A673 (cell line): ENCODE results near the gene NHS. TPM values are rescaled to one million over a fixed set of nuclear protein-coding genes. Genes with fewer than 3 reads are reported as not detected.

Source experiments
- BruUV-seq: library from RNA; stranded (reverse); fragments of 400-500 nt; replicated peaks from 2 replicates; lab custom pipeline; 2021; lab: Mats Ljungman, UMichigan
- CTCF ChIA-PET: fragments of 300-600 bp; sonication (Branson Sonifier 250); formaldehyde crosslinking; loops from one replicate; lab custom pipeline; 2022; ENCODE audit warnings: antibody characterized with exemption; lab: Charles Lee
- POLR2A ChIA-PET: fragments of 300-600 bp; sonication (Branson Sonifier 250); formaldehyde crosslinking; loops from one replicate; lab custom pipeline; 2022; ENCODE audit warnings: antibody characterized with exemption; ENCODE audit not compliant: low non-redundant PET; lab: Charles Lee
- DNase-seq: peaks from one replicate; pipeline ENCODE4 v3.0.0-alpha.2; 2015; ENCODE audit warnings: low spot score
- H3K27ac ChIP-seq: fragments of 200-600 bp; sonication (generic); 2 replicates; pipeline ENCODE4 v1.5.1; 2016; ENCODE audit warnings: mixed run types, low read depth, mild to moderate bottlenecking, mixed read lengths, antibody characterized with exemption, low read length; ENCODE audit not compliant: poor library complexity, severe bottlenecking
- H3K27me3 ChIP-seq: fragments of 200-600 bp; sonication (generic); replicated peaks from 2 replicates; pipeline ENCODE4 v1.6.1; 2017; ENCODE audit warnings: mixed run types, low read depth, mild to moderate bottlenecking, mixed read lengths, antibody characterized with exemption, low read length; ENCODE audit not compliant: insufficient read depth, poor library complexity
- H3K36me3 ChIP-seq: fragments of 200-600 bp; sonication (generic); 2 replicates; pipeline ENCODE4 v1.6.1; 2016; ENCODE audit warnings: mixed run types, mild to moderate bottlenecking, mixed read lengths, antibody characterized with exemption, low read length; ENCODE audit not compliant: insufficient read depth, poor library complexity, severe bottlenecking
- H3K4me1 ChIP-seq: fragments of 200-600 bp; sonication (generic); 2 replicates; pipeline ENCODE4 v1.6.1; 2017; ENCODE audit warnings: mixed run types, mild to moderate bottlenecking, mixed read lengths, antibody characterized with exemption, low read length; ENCODE audit not compliant: insufficient read depth, poor library complexity, severe bottlenecking
- H3K4me3 ChIP-seq: fragments of 200-600 bp; sonication (generic); 2 replicates; pipeline ENCODE4 v1.5.1; 2016; ENCODE audit warnings: low read depth, mixed run types, mild to moderate bottlenecking, mixed read lengths, low read length; ENCODE audit not compliant: poor library complexity, severe bottlenecking
- H3K9me3 ChIP-seq: fragments of 200-600 bp; sonication (generic); 2 replicates; pipeline ENCODE4 v1.6.1; 2016; ENCODE audit warnings: mixed run types, low read depth, mild to moderate bottlenecking, mixed read lengths, antibody characterized with exemption, low read length; ENCODE audit not compliant: poor library complexity, severe bottlenecking
- EZH2 ChIP-seq: fragments of 200-600 bp; sonication (generic); IDR thresholded peaks from 2 replicates; pipeline ENCODE4 v1.6.1; 2017; ENCODE audit warnings: borderline replicate concordance, low read depth, mild to moderate bottlenecking, mixed read lengths, antibody characterized with exemption, low read length; ENCODE audit not compliant: poor library complexity, severe bottlenecking
- intact Hi-C: fragments of 100-400 bp; cut with micrococcal nuclease; formaldehyde crosslinking; loops from one replicate; pipeline ENCODE4 v1.10.0; 2022; ENCODE audit not compliant: unreplicated experiment
- total RNA-seq: library from RNA; stranded (reverse); gene quantifications from 2 replicates; pipeline ENCODE4 v1.2.3, GENCODE V29; 2021
- TF ChIP-seq, protein P1 (sequence below): fragments of 300-800, 200-600 bp; sonication (generic); conservative IDR thresholded peaks from 2 replicates; pipeline ENCODE4 v1.5.1; 2017; ENCODE audit warnings: low read depth, mild to moderate bottlenecking, antibody characterized with exemption, low read length, moderate library complexity, mixed read lengths

Gene NHS
- total RNA-seq, 1 experiment from 2014 or later = 0.37 TPM

DNA sequence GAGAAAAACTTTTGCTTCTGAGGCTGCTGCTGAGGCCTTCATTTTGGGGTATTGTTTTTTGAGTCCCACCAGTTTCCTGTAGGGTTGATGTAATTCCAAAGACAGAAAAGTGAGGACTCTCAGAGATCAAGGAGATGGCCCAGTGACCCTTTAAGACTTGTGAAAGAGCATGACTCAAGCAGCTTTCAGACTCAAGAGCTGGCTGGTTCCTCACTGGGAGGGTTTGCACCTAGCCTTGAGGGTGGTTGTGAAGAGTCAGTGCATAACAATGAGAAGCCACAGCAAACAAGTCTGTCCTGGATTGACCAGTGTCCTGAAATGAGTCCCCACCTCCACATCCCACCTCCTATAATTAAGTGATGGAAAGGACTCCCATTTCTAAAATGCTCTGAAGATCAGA is 89.2 kb downstream of the NHS start:
- H3K4me3 ChIP-seq = no peak overlapping the region
- no peaks in the 10 kb centered on the region for H3K9me3 ChIP-seq
- POLR2A ChIA-PET = no interaction called here
- TF ChIP-seq, protein P1, sequence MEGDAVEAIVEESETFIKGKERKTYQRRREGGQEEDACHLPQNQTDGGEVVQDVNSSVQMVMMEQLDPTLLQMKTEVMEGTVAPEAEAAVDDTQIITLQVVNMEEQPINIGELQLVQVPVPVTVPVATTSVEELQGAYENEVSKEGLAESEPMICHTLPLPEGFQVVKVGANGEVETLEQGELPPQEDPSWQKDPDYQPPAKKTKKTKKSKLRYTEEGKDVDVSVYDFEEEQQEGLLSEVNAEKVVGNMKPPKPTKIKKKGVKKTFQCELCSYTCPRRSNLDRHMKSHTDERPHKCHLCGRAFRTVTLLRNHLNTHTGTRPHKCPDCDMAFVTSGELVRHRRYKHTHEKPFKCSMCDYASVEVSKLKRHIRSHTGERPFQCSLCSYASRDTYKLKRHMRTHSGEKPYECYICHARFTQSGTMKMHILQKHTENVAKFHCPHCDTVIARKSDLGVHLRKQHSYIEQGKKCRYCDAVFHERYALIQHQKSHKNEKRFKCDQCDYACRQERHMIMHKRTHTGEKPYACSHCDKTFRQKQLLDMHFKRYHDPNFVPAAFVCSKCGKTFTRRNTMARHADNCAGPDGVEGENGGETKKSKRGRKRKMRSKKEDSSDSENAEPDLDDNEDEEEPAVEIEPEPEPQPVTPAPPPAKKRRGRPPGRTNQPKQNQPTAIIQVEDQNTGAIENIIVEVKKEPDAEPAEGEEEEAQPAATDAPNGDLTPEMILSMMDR = no peak
- no peak for TF ChIP-seq EZH2
- DNase-seq = no peak
- H3K4me1 ChIP-seq = no peaks in the 10 kb centered on the region
- no TSS peak for BruUV-seq
- intact Hi-C loops = no loop called here
- H3K27ac ChIP-seq = no peak overlapping the region
- H3K27me3 ChIP-seq = peaks cover 8% of the 10 kb centered on the region
- CTCF ChIA-PET = no interaction called here
- no peaks in the 10 kb centered on the region for H3K36me3 ChIP-seq

DNA sequence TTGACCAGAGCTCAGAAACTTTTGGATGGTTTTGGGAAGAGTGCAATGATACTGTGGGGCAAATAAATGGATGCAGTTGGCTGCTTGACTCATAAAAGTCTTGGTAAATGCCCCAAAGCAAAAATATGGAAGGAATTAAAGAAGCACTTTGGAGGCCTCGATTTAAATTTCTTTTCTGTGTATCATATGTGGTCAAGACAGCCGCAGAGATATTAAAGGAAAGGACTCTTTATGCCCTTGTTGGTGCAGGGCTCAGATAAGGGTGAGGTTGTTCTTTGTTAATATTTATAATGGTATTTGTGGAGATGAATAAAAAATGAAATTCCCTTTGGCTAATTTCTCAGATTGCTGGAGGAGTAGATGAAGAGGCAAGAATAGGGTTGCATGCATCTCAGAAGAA is 90.2 kb downstream of the NHS start:
- Histone ChIP-seq H3K27me3 (peaks cover 8% of the 10 kb centered on the region), H3K4me1 (no peaks in the 10 kb centered on the region), H3K9me3 (no peaks in the 10 kb centered on the region), H3K4me3 (no peak overlapping the region), H3K36me3 (no peaks in the 10 kb centered on the region), H3K27ac (no peak overlapping the region)
- DNase-seq = no peak
- CTCF ChIA-PET = no interaction called here
- intact Hi-C loops = no loop called here
- TF ChIP-seq EZH2 = no peak
- TF ChIP-seq, protein P1 = no peak
- POLR2A ChIA-PET = no interaction called here
- no TSS peak for BruUV-seq

DNA sequence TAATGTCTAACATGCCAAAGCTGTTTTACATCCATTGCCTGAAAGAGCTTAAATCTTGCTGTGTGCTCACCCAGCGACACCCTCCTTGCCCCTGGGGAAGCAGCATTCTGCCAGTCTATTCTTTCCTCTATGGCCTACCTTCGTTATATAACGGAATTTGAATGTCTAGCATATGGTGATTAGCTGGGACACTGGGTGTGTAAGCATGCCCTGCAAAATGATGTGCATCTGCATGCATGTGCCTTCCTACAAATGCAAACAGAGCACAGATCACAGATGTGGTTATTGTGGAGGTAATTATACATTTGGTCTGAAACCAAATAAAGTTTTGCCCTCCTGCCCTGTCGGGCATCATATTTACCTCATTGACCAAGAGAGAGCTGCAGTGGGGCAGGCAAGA is 90.8 kb downstream of the NHS start:
- Histone ChIP-seq H3K4me1 (no peaks in the 10 kb centered on the region), H3K4me3 (no peak overlapping the region), H3K9me3 (no peaks in the 10 kb centered on the region), H3K27me3 (peaks cover 8% of the 10 kb centered on the region), H3K27ac (no peak overlapping the region), H3K36me3 (no peaks in the 10 kb centered on the region)
- intact Hi-C loops = no loop called here
- BruUV-seq = no TSS peak
- ChIA-PET CTCF (no interaction called here), POLR2A (no interaction called here)
- DNase-seq = no peak
- TF ChIP-seq EZH2 = no peak
- TF ChIP-seq, protein P1 = no peak
